PC-3 (cell line): ENCODE results near the gene ALKBH5.

ENCODE experiments used
- CTCF ChIP-seq: fragments of 300-600 bp; sonication (generic); conservative IDR thresholded peaks from 2 replicates; pipeline ENCODE4 v1.5.1; 2017; ENCODE audit warnings: antibody characterized with exemption, low read depth, mild to moderate bottlenecking, low read length
- EZH2phosphoT487 ChIP-seq: fragments of 300-600 bp; sonication (generic); IDR thresholded peaks from 2 replicates; pipeline ENCODE4 v1.6.1; 2018; ENCODE audit warnings: mild to moderate bottlenecking, antibody characterized with exemption, low read length, borderline replicate concordance

GRCh38 chr17:18203308-18203707 lies 19.7 kb downstream of the ALKBH5 start:
- TF ChIP-seq CTCF (no peak), EZH2phosphoT487 (no peak)
